Suprapubic skin (tissue), 4 donors: ENCODE data around the gene RGS7.

Experiments
- EP300 ChIP-seq: sonication (generic); formaldehyde crosslinking; IDR thresholded peaks from one replicate; pipeline ENCODE4 v1.6.1; 2017; ENCODE audit warnings: antibody characterized with exemption
- POLR2A ChIP-seq, 2 donors: fragments of 450-650 bp; IDR thresholded peaks; one replicate each; pipeline ENCODE4 v1.6.1; 2017; ENCODE audit warnings: antibody characterized with exemption in 2 of 2, mild to moderate bottlenecking in 2 of 2, moderate library complexity in 2 of 2
- POLR2AphosphoS5 ChIP-seq, 3 donors: sonication (generic); formaldehyde crosslinking; IDR thresholded peaks; one replicate each; pipeline ENCODE4 v1.6.1; 2017; ENCODE audit warnings: antibody characterized with exemption in 3 of 3
- TF ChIP-seq, protein P1 (sequence below), 2 donors: fragments of 200-600 bp in 1 of 2; fragments of 450-650 bp in 1 of 2; sonication (generic) in 1 of 2; IDR thresholded peaks; one replicate each; pipeline ENCODE4 v1.5.1; 2016 to 2019; ENCODE audit warnings: antibody characterized with exemption in 2 of 2, mild to moderate bottlenecking in 1 of 2, moderate library complexity in 1 of 2

DNA sequence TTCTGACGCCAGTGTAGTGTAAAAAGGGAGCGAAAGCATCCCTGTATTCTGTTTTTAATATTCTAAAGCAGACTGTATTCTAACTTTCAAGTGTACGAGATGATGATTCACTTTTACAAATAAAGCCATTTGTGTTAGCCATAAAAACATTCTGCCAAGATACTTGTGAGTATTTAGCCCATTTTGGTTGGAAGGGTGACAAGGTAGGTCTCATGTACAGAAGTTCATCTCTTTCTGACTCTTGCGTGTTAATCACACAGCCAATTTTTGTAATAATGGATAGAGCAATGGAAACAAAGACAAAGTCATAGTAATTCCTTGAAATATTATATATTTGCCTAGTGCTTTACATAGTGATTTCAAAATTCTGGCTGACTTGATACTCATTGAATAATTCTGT, 619.7 kb downstream of the RGS7 start:
- no peak for TF ChIP-seq POLR2AphosphoS5 (IDR thresholded peaks at IDR 0.05)
- TF ChIP-seq, protein P1, sequence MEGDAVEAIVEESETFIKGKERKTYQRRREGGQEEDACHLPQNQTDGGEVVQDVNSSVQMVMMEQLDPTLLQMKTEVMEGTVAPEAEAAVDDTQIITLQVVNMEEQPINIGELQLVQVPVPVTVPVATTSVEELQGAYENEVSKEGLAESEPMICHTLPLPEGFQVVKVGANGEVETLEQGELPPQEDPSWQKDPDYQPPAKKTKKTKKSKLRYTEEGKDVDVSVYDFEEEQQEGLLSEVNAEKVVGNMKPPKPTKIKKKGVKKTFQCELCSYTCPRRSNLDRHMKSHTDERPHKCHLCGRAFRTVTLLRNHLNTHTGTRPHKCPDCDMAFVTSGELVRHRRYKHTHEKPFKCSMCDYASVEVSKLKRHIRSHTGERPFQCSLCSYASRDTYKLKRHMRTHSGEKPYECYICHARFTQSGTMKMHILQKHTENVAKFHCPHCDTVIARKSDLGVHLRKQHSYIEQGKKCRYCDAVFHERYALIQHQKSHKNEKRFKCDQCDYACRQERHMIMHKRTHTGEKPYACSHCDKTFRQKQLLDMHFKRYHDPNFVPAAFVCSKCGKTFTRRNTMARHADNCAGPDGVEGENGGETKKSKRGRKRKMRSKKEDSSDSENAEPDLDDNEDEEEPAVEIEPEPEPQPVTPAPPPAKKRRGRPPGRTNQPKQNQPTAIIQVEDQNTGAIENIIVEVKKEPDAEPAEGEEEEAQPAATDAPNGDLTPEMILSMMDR (IDR thresholded peaks at IDR 0.05) = no peak
- TF ChIP-seq EP300 = no peak
- TF ChIP-seq POLR2A (IDR thresholded peaks at IDR 0.05) = no peak
